ENCODE results near the gene NPS. TPM values are rescaled to one million over a fixed set of nuclear protein-coding genes. Genes with fewer than 3 reads are reported as not detected.

NPS gene
- total RNA-seq, 2 experiments from 2014 or later = not detected

GRCh38 chr10:127563718-127564553 is 14.8 kb downstream of the NPS start:
- no peak overlapping the region for H3K4me3 Mint-ChIP-seq
- DNase-seq = peak; percentile 70
- H3K27me3 Mint-ChIP-seq = peaks cover 14% of the 10 kb centered on the region
- CTCF ChIA-PET = interaction anchor here (0.5 to 1.4 kb wide), 6 partner anchors 14 to 1120 kb away, joined by 3 to 5 read pairs (median 4); no protein-coding TSS in a partner anchor
- H3K36me3 Mint-ChIP-seq (ENCODE audit: low read depth) = no peaks in the 10 kb centered on the region
- H3K4me1 Mint-ChIP-seq = no peaks in the 10 kb centered on the region
- intact Hi-C loops (cut with DNase I, micrococcal nuclease) = loop anchor here (1.0 kb wide), 1 partner anchor 290 kb away; no protein-coding TSS in a partner anchor
- H3K27ac Mint-ChIP-seq = no peak overlapping the region
- peaks cover 4% of the 10 kb centered on the region for H3K9me3 Mint-ChIP-seq (ENCODE audit: low read depth)
- POLR2A ChIA-PET = interaction anchor here (0.7 kb wide), 1 partner anchor 23 kb away, joined by 3 read pairs; no protein-coding TSS in a partner anchor
- ATAC-seq = peak; percentile 42

GRCh38 chr10:127564644-127565043 is 15.5 kb downstream of the NPS start:
- Mint-ChIP-seq H3K27ac (no peak overlapping the region), H3K36me3 (ENCODE audit: low read depth) (no peaks in the 10 kb centered on the region), H3K4me3 (no peak overlapping the region), H3K9me3 (ENCODE audit: low read depth) (no peaks in the 10 kb centered on the region), H3K27me3 (peaks cover 12% of the 10 kb centered on the region), H3K4me1 (no peaks in the 10 kb centered on the region)
- DNase-seq (no peak), ATAC-seq (no peak)
- intact Hi-C loops (cut with DNase I, micrococcal nuclease) = loop anchor here (1.0 kb wide), 1 partner anchor 290 kb away; no protein-coding TSS in a partner anchor
- ChIA-PET POLR2A (no interaction called here), CTCF (interaction anchor here (0.7 to 1.4 kb wide), 6 partner anchors 14 to 1120 kb away, joined by 3 to 6 read pairs (median 4); no protein-coding TSS in a partner anchor)

- Mint-ChIP-seq H3K27me3 (peaks cover 12% of the 10 kb centered on the region), H3K9me3 (ENCODE audit: low read depth) (no peaks in the 10 kb centered on the region), H3K4me1 (no peaks in the 10 kb centered on the region), H3K36me3 (ENCODE audit: low read depth) (no peaks in the 10 kb centered on the region), H3K27ac (no peak overlapping the region), H3K4me3 (no peak overlapping the region)
- intact Hi-C loops (cut with DNase I, micrococcal nuclease) = no loop called here
- ATAC-seq = no peak
- CTCF ChIA-PET = interaction anchor here (1.1 to 1.3 kb wide), 2 partner anchors 15 to 286 kb away, joined by 3 read pairs; no protein-coding TSS in a partner anchor
- no peak for DNase-seq
- POLR2A ChIA-PET = no interaction called here
These were observed 16.5 kb downstream of the NPS start for GRCh38 chr10:127565583-127565982.

GRCh38 chr10:127569210-127569609 is 20.1 kb downstream of the NPS start:
- H3K9me3 Mint-ChIP-seq (ENCODE audit: low read depth) = peaks cover 6% of the 10 kb centered on the region
- H3K36me3 Mint-ChIP-seq (ENCODE audit: low read depth) = no peaks in the 10 kb centered on the region
- no peak overlapping the region for H3K27ac Mint-ChIP-seq
- peaks cover 9% of the 10 kb centered on the region for H3K27me3 Mint-ChIP-seq
- no peak for ATAC-seq
- no peak for DNase-seq
- POLR2A ChIA-PET = no interaction called here
- intact Hi-C loops (cut with DNase I, micrococcal nuclease) = no loop called here
- no peaks in the 10 kb centered on the region for H3K4me1 Mint-ChIP-seq
- H3K4me3 Mint-ChIP-seq = no peak overlapping the region
- CTCF ChIA-PET = interaction anchor here (0.6 kb wide), 1 partner anchor 146 kb away, joined by 3 read pairs; no protein-coding TSS in a partner anchor

- POLR2A ChIA-PET = no interaction called here
- intact Hi-C loops (cut with DNase I, micrococcal nuclease) = no loop called here
These were observed 20.9 kb downstream of the NPS start for GRCh38 chr10:127570036-127570435.

GRCh38 chr10:127571386-127571785 is 22.3 kb downstream of the NPS start:
- CTCF ChIA-PET = no interaction called here
- H3K27me3 Mint-ChIP-seq = peaks cover 9% of the 10 kb centered on the region
- ATAC-seq = no peak
- H3K27ac Mint-ChIP-seq = no peak overlapping the region
- no peak for DNase-seq
- intact Hi-C loops (cut with DNase I, micrococcal nuclease) = no loop called here
- H3K9me3 Mint-ChIP-seq (ENCODE audit: low read depth) = peaks cover 6% of the 10 kb centered on the region
- H3K4me3 Mint-ChIP-seq = no peak overlapping the region
- POLR2A ChIA-PET = no interaction called here
- H3K4me1 Mint-ChIP-seq = no peaks in the 10 kb centered on the region
- no peaks in the 10 kb centered on the region for H3K36me3 Mint-ChIP-seq (ENCODE audit: low read depth)

More at GRCh38 chr10:127570036-127570435, 20.9 kb downstream of the NPS start:
- Mint-ChIP-seq H3K4me3 (no peak overlapping the region), H3K27me3 (peaks cover 8% of the 10 kb centered on the region), H3K36me3 (ENCODE audit: low read depth) (no peaks in the 10 kb centered on the region), H3K9me3 (ENCODE audit: low read depth) (peaks cover 6% of the 10 kb centered on the region), H3K4me1 (no peaks in the 10 kb centered on the region), H3K27ac (no peak overlapping the region)
- ATAC-seq (no peak), DNase-seq (no peak)
- CTCF ChIA-PET = no interaction called here

- ChIA-PET POLR2A (no interaction called here), CTCF (no interaction called here)
- Mint-ChIP-seq H3K9me3 (ENCODE audit: low read depth) (peaks cover 6% of the 10 kb centered on the region), H3K36me3 (ENCODE audit: low read depth) (no peaks in the 10 kb centered on the region), H3K4me1 (no peaks in the 10 kb centered on the region), H3K4me3 (no peak overlapping the region), H3K27ac (no peak overlapping the region), H3K27me3 (peaks cover 9% of the 10 kb centered on the region)
- intact Hi-C loops (cut with DNase I, micrococcal nuclease) = no loop called here
- no peak for ATAC-seq
- DNase-seq = no peak
These were observed 26.9 kb downstream of the NPS start for GRCh38 chr10:127576051-127576450.

GRCh38 chr10:127576740-127577161 is 27.6 kb downstream of the NPS start:
- H3K9me3 Mint-ChIP-seq (ENCODE audit: low read depth) = peaks cover 6% of the 10 kb centered on the region
- intact Hi-C loops (cut with DNase I, micrococcal nuclease) = no loop called here
- H3K4me1 Mint-ChIP-seq = no peaks in the 10 kb centered on the region
- H3K27ac Mint-ChIP-seq = no peak overlapping the region
- POLR2A ChIA-PET = no interaction called here
- no peak for DNase-seq
- H3K36me3 Mint-ChIP-seq (ENCODE audit: low read depth) = no peaks in the 10 kb centered on the region
- CTCF ChIA-PET = interaction anchor here (0.7 kb wide), 1 partner anchor 25 kb away, joined by 3 read pairs; no protein-coding TSS in a partner anchor
- no peak for ATAC-seq
- H3K27me3 Mint-ChIP-seq = peaks cover 7% of the 10 kb centered on the region
- H3K4me3 Mint-ChIP-seq = no peak overlapping the region

GRCh38 chr10:127577376-127578258 is 28.5 kb downstream of the NPS start:
- ChIA-PET CTCF (interaction anchor here (0.7 to 0.9 kb wide), 2 partner anchors 13 to 25 kb away, joined by 3 read pairs; no protein-coding TSS in a partner anchor), POLR2A (no interaction called here)
- intact Hi-C loops (cut with DNase I, micrococcal nuclease) = no loop called here

GRCh38 chr10:127578259-127578960 is 29.3 kb downstream of the NPS start:
- H3K4me1 Mint-ChIP-seq = no peaks in the 10 kb centered on the region
- H3K4me3 Mint-ChIP-seq = no peak overlapping the region
- H3K27ac Mint-ChIP-seq = no peak overlapping the region
- peaks cover 5% of the 10 kb centered on the region for H3K27me3 Mint-ChIP-seq
- H3K9me3 Mint-ChIP-seq (ENCODE audit: low read depth) = no peaks in the 10 kb centered on the region
- ChIA-PET POLR2A (no interaction called here), CTCF (interaction anchor here (0.9 kb wide), 1 partner anchor 14 kb away, joined by 3 read pairs; no protein-coding TSS in a partner anchor)
- no peaks in the 10 kb centered on the region for H3K36me3 Mint-ChIP-seq (ENCODE audit: low read depth)
- no peak for DNase-seq
- ATAC-seq = no peak
- intact Hi-C loops (cut with DNase I, micrococcal nuclease) = no loop called here

More at GRCh38 chr10:127577376-127578258, 28.5 kb downstream of the NPS start:
- no peaks in the 10 kb centered on the region for H3K4me1 Mint-ChIP-seq
- H3K9me3 Mint-ChIP-seq (ENCODE audit: low read depth) = peaks cover 6% of the 10 kb centered on the region
- DNase-seq = no peak
- H3K27me3 Mint-ChIP-seq = peaks cover 5% of the 10 kb centered on the region
- H3K4me3 Mint-ChIP-seq = no peak overlapping the region
- no peak for ATAC-seq
- no peak overlapping the region for H3K27ac Mint-ChIP-seq
- no peaks in the 10 kb centered on the region for H3K36me3 Mint-ChIP-seq (ENCODE audit: low read depth)

GRCh38 chr10:127578961-127579305 is 29.8 kb downstream of the NPS start:
- ATAC-seq (no peak), DNase-seq (no peak)
- H3K4me1 Mint-ChIP-seq = no peaks in the 10 kb centered on the region
- H3K4me3 Mint-ChIP-seq = no peak overlapping the region
- no peak overlapping the region for H3K27ac Mint-ChIP-seq
- CTCF ChIA-PET = no interaction called here
- H3K9me3 Mint-ChIP-seq (ENCODE audit: low read depth) = no peaks in the 10 kb centered on the region
- POLR2A ChIA-PET = no interaction called here
- peaks cover 5% of the 10 kb centered on the region for H3K27me3 Mint-ChIP-seq
- intact Hi-C loops (cut with DNase I, micrococcal nuclease) = no loop called here
- no peaks in the 10 kb centered on the region for H3K36me3 Mint-ChIP-seq (ENCODE audit: low read depth)
